Breast epithelium (tissue), 3 donors: ENCODE measurements around the gene SYNE4.

Experiments
- POLR2A ChIP-seq: fragments of 450-650 bp; IDR thresholded peaks from one replicate; pipeline ENCODE4 v1.6.1; 2016; ENCODE audit warnings: antibody characterized with exemption, mild to moderate bottlenecking, moderate library complexity
- POLR2AphosphoS5 ChIP-seq, 3 donors: sonication (generic); formaldehyde crosslinking; IDR thresholded peaks; one replicate each; pipeline ENCODE4 v1.6.1; 2017; ENCODE audit warnings: antibody characterized with exemption in 3 of 3
- TF ChIP-seq, protein P1 (sequence below), 3 donors: fragments of 450-650 bp; IDR thresholded peaks; one replicate each; pipeline ENCODE4 v1.5.1; 2016 to 2017; ENCODE audit warnings: antibody characterized with exemption in 3 of 3, mild to moderate bottlenecking in 3 of 3, moderate library complexity in 3 of 3

DNA sequence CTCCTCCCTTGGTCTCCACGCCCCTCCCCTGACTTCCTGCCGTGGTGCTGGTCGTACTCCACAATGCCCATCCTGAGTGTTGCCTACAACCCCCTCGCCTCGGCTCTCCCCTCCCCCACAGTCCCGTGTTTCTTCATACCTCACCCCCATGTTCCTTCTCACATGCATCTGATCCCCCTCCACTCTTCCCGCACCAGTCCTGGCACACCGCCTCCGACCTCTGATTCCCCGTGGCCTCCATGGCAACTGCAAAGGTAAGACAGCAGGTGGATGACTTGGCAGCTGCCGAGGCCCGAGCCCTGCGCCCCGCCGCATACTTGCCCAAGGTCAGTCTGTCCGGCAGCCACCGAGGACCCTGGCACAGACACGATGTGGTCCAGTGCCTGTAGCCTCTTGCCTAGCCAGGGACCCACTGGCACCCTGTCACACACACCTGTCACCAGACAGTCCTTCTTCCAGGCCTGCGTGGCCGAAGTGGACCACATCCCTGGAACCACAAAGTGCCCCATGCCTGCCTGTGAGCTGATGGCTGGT is 29.7 kb downstream of the SYNE4 start:
- TF ChIP-seq POLR2A (no peak), POLR2AphosphoS5 (IDR thresholded peaks at IDR 0.05) (no peak)
- TF ChIP-seq, protein P1, sequence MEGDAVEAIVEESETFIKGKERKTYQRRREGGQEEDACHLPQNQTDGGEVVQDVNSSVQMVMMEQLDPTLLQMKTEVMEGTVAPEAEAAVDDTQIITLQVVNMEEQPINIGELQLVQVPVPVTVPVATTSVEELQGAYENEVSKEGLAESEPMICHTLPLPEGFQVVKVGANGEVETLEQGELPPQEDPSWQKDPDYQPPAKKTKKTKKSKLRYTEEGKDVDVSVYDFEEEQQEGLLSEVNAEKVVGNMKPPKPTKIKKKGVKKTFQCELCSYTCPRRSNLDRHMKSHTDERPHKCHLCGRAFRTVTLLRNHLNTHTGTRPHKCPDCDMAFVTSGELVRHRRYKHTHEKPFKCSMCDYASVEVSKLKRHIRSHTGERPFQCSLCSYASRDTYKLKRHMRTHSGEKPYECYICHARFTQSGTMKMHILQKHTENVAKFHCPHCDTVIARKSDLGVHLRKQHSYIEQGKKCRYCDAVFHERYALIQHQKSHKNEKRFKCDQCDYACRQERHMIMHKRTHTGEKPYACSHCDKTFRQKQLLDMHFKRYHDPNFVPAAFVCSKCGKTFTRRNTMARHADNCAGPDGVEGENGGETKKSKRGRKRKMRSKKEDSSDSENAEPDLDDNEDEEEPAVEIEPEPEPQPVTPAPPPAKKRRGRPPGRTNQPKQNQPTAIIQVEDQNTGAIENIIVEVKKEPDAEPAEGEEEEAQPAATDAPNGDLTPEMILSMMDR (IDR thresholded peaks at IDR 0.05) = no peak
